HepG2 (cell line): ENCODE data around the gene DOCK11. TPM values are rescaled to one million over a fixed set of nuclear protein-coding genes. Genes with fewer than 3 reads are reported as not detected.

Experiments used
- ATAC-seq: fragments of 200-7000 bp; cut with Tn5 transposase; 3 replicates; pipeline ENCODE4 v1.9.1; 2020; ENCODE audit warnings: mild to moderate bottlenecking, moderate library complexity
- BruUV-seq: library from RNA; stranded (reverse); fragments of 400-500 nt; replicated peaks from 2 replicates; lab custom pipeline; 2021; lab: Mats Ljungman, UMichigan
- CTCF ChIA-PET: fragments of 300-600 bp; formaldehyde crosslinking; extraction: SDS; loops from one replicate; lab custom pipeline; 2021; ENCODE audit warnings: low total read pairs, inconsistent platforms, low intra/inter-chr PET ratio; lab: Yijun Ruan, JAX
- POLR2A ChIA-PET: fragments of 350-600 bp; sonication (Branson Sonifier 250); formaldehyde crosslinking; loops from one replicate; lab custom pipeline; 2020; ENCODE audit warnings: antibody characterized with exemption, inconsistent platforms; lab: Yijun Ruan, JAX
- DNase-seq: peaks from one replicate; pipeline ENCODE4 v3.0.0-alpha.2; 2015; ENCODE audit warnings: low spot score
- FAIRE-seq: peaks from 3 replicates; lab custom pipeline; 2011; peaks lifted over from hg19 to GRCh38; lab: Jason Lieb, UNC
- H2AFZ ChIP-seq: one replicate; pipeline ENCODE4 v1.6.1; 2011; ENCODE audit warnings: low read length, inconsistent platforms
- H3K27ac ChIP-seq: fragments of 300-600 bp; 3 replicates; pipeline ENCODE4 v1.8.0; 2011; ENCODE audit warnings: mixed run types, mild to moderate bottlenecking, mixed read lengths, low read length, inconsistent platforms; ENCODE audit not compliant: insufficient read depth; ENCODE audit errors: extremely low read length
- H3K27me3 ChIP-seq, 2 experiments: fragments of 200-600 bp in 1 of 2; 2 replicates in 1 of 2; 3 replicates in 1 of 2; pipeline versions ENCODE4 v1.6.0 to v1.8.0; 2011; ENCODE audit warnings: low read length in 2 of 2, mild to moderate bottlenecking in 2 of 2, moderate library complexity in 2 of 2, inconsistent platforms in 1 of 2; ENCODE audit not compliant: insufficient read depth in 2 of 2, control insufficient read depth in 1 of 2
- H3K36me3 ChIP-seq, 2 experiments: fragments of 200-600 bp in 1 of 2; replicated peaks in 1 of 2; 2 replicates in 1 of 2; 3 replicates in 1 of 2; pipeline versions ENCODE4 v1.5.1 to v1.8.0; 2011; ENCODE audit warnings: low read length in 2 of 2, inconsistent platforms in 1 of 2; ENCODE audit not compliant: insufficient read depth in 2 of 2, control insufficient read depth in 1 of 2
- H3K4me1 ChIP-seq: 2 replicates; pipeline ENCODE4 v1.5.1; 2012; ENCODE audit warnings: low read length, inconsistent platforms; ENCODE audit not compliant: insufficient read depth
- H3K4me2 ChIP-seq: 2 replicates; pipeline ENCODE4 v1.6.0; 2011; ENCODE audit warnings: low read depth, low read length, inconsistent platforms
- H3K4me3 ChIP-seq, 3 experiments: fragments of 200-600 bp in 1 of 3; sonication (generic), shearing (Covaris generic) in 1 of 3; replicated peaks in 1 of 3; 2 replicates each; pipeline ENCODE4 v1.5.1; 2011 to 2016; ENCODE audit warnings: low read length in 3 of 3, inconsistent platforms in 2 of 3, low read depth in 2 of 3, mild to moderate bottlenecking in 2 of 3, control low read depth in 1 of 3, mixed read lengths in 1 of 3; ENCODE audit not compliant: insufficient read depth in 1 of 3
- H3K79me2 ChIP-seq: one replicate; pipeline ENCODE4 v1.6.1; 2011; ENCODE audit warnings: low read length, inconsistent platforms; ENCODE audit not compliant: insufficient read depth
- H3K9ac ChIP-seq: 2 replicates; pipeline ENCODE4 v1.6.0; 2011; ENCODE audit warnings: mild to moderate bottlenecking, low read depth, low read length, inconsistent platforms; ENCODE audit not compliant: insufficient read depth
- H3K9me3 ChIP-seq: 2 replicates; pipeline ENCODE4 v1.5.1; 2012; ENCODE audit warnings: mild to moderate bottlenecking, low read length
- H4K20me1 ChIP-seq: 2 replicates; pipeline ENCODE4 v1.6.0; 2011; ENCODE audit warnings: inconsistent platforms, mild to moderate bottlenecking, low read length, moderate library complexity; ENCODE audit not compliant: insufficient read depth
- EED ChIP-seq: sonication (generic); formaldehyde crosslinking; IDR thresholded peaks from 2 replicates; pipeline ENCODE4 v1.5.0; 2020; ENCODE audit warnings: mild to moderate bottlenecking, missing genetic modification reagents
- HNRNPL ChIP-seq: fragments of 200-400 bp; formaldehyde crosslinking; IDR thresholded peaks from 2 replicates; pipeline ENCODE4 v1.6.1; 2017; ENCODE audit warnings: mild to moderate bottlenecking, low read depth, low read length
- JDP2 ChIP-seq: sonication (generic); formaldehyde crosslinking; IDR thresholded peaks from 2 replicates; pipeline ENCODE4 v1.8.1; 2022; ENCODE audit warnings: missing genetic modification reagents, borderline replicate concordance
- JUNB ChIP-seq: sonication (generic); formaldehyde crosslinking; IDR thresholded peaks from 2 replicates; pipeline ENCODE4 v1.8.0; 2022; ENCODE audit warnings: missing genetic modification reagents, mild to moderate bottlenecking, borderline replicate concordance
- KDM4B ChIP-seq: sonication (generic); formaldehyde crosslinking; IDR thresholded peaks from 2 replicates; pipeline ENCODE4 v1.4.0; 2020; ENCODE audit warnings: missing genetic modification reagents
- NFYB ChIP-seq: sonication (generic); formaldehyde crosslinking; IDR thresholded peaks from 2 replicates; pipeline ENCODE4 v1.4.0; 2020; ENCODE audit warnings: missing genetic modification reagents
- RNF219 ChIP-seq: sonication (generic); formaldehyde crosslinking; IDR thresholded peaks from 2 replicates; pipeline ENCODE4 v1.5.0; 2020; ENCODE audit warnings: mild to moderate bottlenecking, missing genetic modification reagents
- SMYD3 ChIP-seq: sonication (generic); formaldehyde crosslinking; IDR thresholded peaks from 2 replicates; pipeline ENCODE4 v1.8.1; 2023; ENCODE audit warnings: mild to moderate bottlenecking, missing genetic modification reagents
- STAG1 ChIP-seq: sonication (generic); formaldehyde crosslinking; IDR thresholded peaks from 2 replicates; pipeline ENCODE4 v1.4.0; 2020; ENCODE audit warnings: missing genetic modification reagents
- TEAD3 ChIP-seq: optimal IDR thresholded peaks from 2 replicates; pipeline ENCODE3; 2016; ENCODE audit warnings: borderline replicate concordance
- ZNF343 ChIP-seq: sonication (generic); formaldehyde crosslinking; IDR thresholded peaks from 2 replicates; pipeline ENCODE4 v1.4.0; 2020; ENCODE audit warnings: mild to moderate bottlenecking, missing genetic modification reagents
- ZNF792 ChIP-seq: IDR thresholded peaks from 2 replicates; pipeline ENCODE4 v1.6.1; 2016
- ZSCAN21 ChIP-seq: sonication (generic); formaldehyde crosslinking; IDR thresholded peaks from 2 replicates; pipeline ENCODE4 v1.8.0; 2022; ENCODE audit warnings: mild to moderate bottlenecking, missing genetic modification reagents, moderate library complexity, borderline replicate concordance
- WGBS: methylation state at CpG from one replicate; pipeline ENCODE4 v1.1.6; 2017; ENCODE audit warnings: low lambda C conversion rate; 5-methylcytosine and 5-hydroxymethylcytosine counted together
- in situ Hi-C: cut with HindIII; loops from 2 replicates; pipeline ENCODE4 v1.10.0; 2017; ENCODE audit warnings: low pct_unique_long_range_greater_than_20kb; ENCODE audit not compliant: extremely low pct_ligation_motif_present
- intact Hi-C: fragments of 100-400 bp; cut with micrococcal nuclease; formaldehyde crosslinking; loops from one replicate; pipeline ENCODE4 v1.10.0; 2022; ENCODE audit not compliant: unreplicated experiment
- polyA plus RNA-seq, 8 experiments: library from polyadenylated mRNA; depleted of rRNA in 3 of 8; stranded (reverse) in 7 of 8; unstranded in 1 of 8; fragments of >200 nt; fragmentation: Illumina TruSeq in 4 of 8; extraction: Trizol in 4 of 8; gene quantifications; 2 replicates each; pipeline versions ENCODE4 v1.2.1 to v1.2.3, GENCODE V29; 2011 to 2016; ENCODE audit warnings: low read depth in 4 of 8, missing spikeins in 1 of 8, mixed read lengths in 1 of 8; ENCODE audit not compliant: insufficient read depth in 1 of 8
- total RNA-seq, 5 experiments: library from RNA; depleted of rRNA; stranded (reverse); fragments of >200 nt; fragmentation: Illumina TruSeq; extraction: Trizol; gene quantifications; 2 replicates each; pipeline ENCODE4 v1.2.3, GENCODE V29; 2016; ENCODE audit warnings: low read depth in 1 of 5
- TF ChIP-seq, protein P1 (sequence below): sonication (generic); formaldehyde crosslinking; IDR thresholded peaks from 2 replicates; pipeline ENCODE4 v1.5.1; 2020; ENCODE audit warnings: missing genetic modification reagents, mild to moderate bottlenecking, borderline replicate concordance
- TF ChIP-seq, protein P2 (sequence below): sonication (generic); formaldehyde crosslinking; IDR thresholded peaks from 2 replicates; pipeline ENCODE4 v1.4.0; 2020; ENCODE audit warnings: missing genetic modification reagents, borderline replicate concordance
- TF ChIP-seq, protein P3 (sequence below): sonication (generic); IDR thresholded peaks from 2 replicates; pipeline ENCODE4 v1.6.1; 2016; ENCODE audit warnings: low read depth, borderline replicate concordance

The DOCK11 gene
- total and polyA plus RNA-seq, 2 of the 13 experiments (the other 11 are each of a cell fraction or from before 2014, with no cell fraction given), result 0.02 to 0.12 TPM

- no peak for DNase-seq
- intact Hi-C loops (loop anchor here (2.0 to 5.0 kb wide), 3 partner anchors 24 to 726 kb away; no protein-coding TSS in a partner anchor), in situ Hi-C loops (no loop called here)
- peak overlapping the region in 2 of 3 experiments; percentile 38 to 74; a peak in 3 of 6 replicates for H3K4me3 ChIP-seq
- POLR2A ChIA-PET, result interaction anchor here (0.6 to 1.9 kb wide), 4 partner anchors 9 to 82 kb away, joined by 3 to 8 read pairs (median 4); no protein-coding TSS in a partner anchor
- H3K27ac ChIP-seq, result peak overlapping the region; percentile 99
- 74% methylated on average over 3 of the region's 3 CpGs for WGBS
- H3K9ac ChIP-seq, result peak overlapping the region; percentile 81
- CTCF ChIA-PET, result no interaction called here
- H2AFZ ChIP-seq, result no peak overlapping the region
- H3K4me1 ChIP-seq, result peaks cover 60% of the 10 kb centered on the region
- H3K36me3 ChIP-seq, result no peaks in the 10 kb centered on the region
- H3K79me2 ChIP-seq, result peaks cover 31% of the 10 kb centered on the region
- no peaks in the 10 kb centered on the region for H3K27me3 ChIP-seq
- no peak for TF ChIP-seq RNF219 (CRISPR knock-in tag)
- no peak for TF ChIP-seq ZSCAN21 (CRISPR knock-in tag)
- TF ChIP-seq KDM4B (CRISPR knock-in tag), result no peak
- no peak for TF ChIP-seq STAG1 (CRISPR knock-in tag)
- TF ChIP-seq, protein P1, sequence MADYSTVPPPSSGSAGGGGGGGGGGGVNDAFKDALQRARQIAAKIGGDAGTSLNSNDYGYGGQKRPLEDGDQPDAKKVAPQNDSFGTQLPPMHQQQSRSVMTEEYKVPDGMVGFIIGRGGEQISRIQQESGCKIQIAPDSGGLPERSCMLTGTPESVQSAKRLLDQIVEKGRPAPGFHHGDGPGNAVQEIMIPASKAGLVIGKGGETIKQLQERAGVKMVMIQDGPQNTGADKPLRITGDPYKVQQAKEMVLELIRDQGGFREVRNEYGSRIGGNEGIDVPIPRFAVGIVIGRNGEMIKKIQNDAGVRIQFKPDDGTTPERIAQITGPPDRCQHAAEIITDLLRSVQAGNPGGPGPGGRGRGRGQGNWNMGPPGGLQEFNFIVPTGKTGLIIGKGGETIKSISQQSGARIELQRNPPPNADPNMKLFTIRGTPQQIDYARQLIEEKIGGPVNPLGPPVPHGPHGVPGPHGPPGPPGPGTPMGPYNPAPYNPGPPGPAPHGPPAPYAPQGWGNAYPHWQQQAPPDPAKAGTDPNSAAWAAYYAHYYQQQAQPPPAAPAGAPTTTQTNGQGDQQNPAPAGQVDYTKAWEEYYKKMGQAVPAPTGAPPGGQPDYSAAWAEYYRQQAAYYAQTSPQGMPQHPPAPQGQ (CRISPR knock-in tag), result no peak
- TF ChIP-seq, protein P2, sequence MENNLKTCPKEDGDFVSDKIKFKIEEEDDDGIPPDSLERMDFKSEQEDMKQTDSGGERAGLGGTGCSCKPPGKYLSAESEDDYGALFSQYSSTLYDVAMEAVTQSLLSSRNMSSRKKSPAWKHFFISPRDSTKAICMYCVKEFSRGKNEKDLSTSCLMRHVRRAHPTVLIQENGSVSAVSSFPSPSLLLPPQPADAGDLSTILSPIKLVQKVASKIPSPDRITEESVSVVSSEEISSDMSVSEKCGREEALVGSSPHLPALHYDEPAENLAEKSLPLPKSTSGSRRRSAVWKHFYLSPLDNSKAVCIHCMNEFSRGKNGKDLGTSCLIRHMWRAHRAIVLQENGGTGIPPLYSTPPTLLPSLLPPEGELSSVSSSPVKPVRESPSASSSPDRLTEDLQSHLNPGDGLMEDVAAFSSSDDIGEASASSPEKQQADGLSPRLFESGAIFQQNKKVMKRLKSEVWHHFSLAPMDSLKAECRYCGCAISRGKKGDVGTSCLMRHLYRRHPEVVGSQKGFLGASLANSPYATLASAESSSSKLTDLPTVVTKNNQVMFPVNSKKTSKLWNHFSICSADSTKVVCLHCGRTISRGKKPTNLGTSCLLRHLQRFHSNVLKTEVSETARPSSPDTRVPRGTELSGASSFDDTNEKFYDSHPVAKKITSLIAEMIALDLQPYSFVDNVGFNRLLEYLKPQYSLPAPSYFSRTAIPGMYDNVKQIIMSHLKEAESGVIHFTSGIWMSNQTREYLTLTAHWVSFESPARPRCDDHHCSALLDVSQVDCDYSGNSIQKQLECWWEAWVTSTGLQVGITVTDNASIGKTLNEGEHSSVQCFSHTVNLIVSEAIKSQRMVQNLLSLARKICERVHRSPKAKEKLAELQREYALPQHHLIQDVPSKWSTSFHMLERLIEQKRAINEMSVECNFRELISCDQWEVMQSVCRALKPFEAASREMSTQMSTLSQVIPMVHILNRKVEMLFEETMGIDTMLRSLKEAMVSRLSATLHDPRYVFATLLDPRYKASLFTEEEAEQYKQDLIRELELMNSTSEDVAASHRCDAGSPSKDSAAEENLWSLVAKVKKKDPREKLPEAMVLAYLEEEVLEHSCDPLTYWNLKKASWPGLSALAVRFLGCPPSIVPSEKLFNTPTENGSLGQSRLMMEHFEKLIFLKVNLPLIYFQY (CRISPR knock-in tag), result no peak
- no peak for TF ChIP-seq NFYB (CRISPR knock-in tag)
- no peak for TF ChIP-seq EED (CRISPR knock-in tag)
- no peak for TF ChIP-seq TEAD3
- TF ChIP-seq, protein P3, sequence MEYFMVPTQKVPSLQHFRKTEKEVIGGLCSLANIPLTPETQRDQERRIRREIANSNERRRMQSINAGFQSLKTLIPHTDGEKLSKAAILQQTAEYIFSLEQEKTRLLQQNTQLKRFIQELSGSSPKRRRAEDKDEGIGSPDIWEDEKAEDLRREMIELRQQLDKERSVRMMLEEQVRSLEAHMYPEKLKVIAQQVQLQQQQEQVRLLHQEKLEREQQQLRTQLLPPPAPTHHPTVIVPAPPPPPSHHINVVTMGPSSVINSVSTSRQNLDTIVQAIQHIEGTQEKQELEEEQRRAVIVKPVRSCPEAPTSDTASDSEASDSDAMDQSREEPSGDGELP, result no peak
- no peak for TF ChIP-seq SMYD3 (CRISPR knock-in tag)
- no peak for TF ChIP-seq ZNF792 (CRISPR knock-in tag)
- no peak for TF ChIP-seq JDP2 (CRISPR knock-in tag)
- TF ChIP-seq ZNF343 (CRISPR knock-in tag), result no peak
- no peak for TF ChIP-seq JUNB (CRISPR knock-in tag)
- no peak for TF ChIP-seq HNRNPL
- no peaks in the 10 kb centered on the region for H3K9me3 ChIP-seq
- FAIRE-seq, result no peak
- no peak for ATAC-seq
- H4K20me1 ChIP-seq, result no peaks in the 10 kb centered on the region
- TSS peak; percentile 90 for BruUV-seq
- peak overlapping the region; percentile 65 for H3K4me2 ChIP-seq
Observed at GRCh38 chrX:118726396-118726795, 230.8 kb downstream of the DOCK11 start.
